HG03460 (cell line): ENCODE data around the gene FBXL2.

Experiments used
- ATAC-seq: cut with Tn5 transposase; IDR thresholded peaks from one replicate; pipeline ENCODE4 v1.9.1; 2021; ENCODE audit not compliant: unreplicated experiment

The FBXL2 gene

GRCh38 chr3:33277193-33277882 is at the start of gene FBXL2:
TSS of gene FBXL2 (plus strand) at chr3:33277442. CDS start at chr3:33277513, 71 bp downstream.
- no peak for ATAC-seq

GRCh38 chr3:33229066-33229465 is 48.2 kb upstream of the FBXL2 start:
- ATAC-seq: no peak

- no peak for ATAC-seq
These were observed 47.3 kb upstream of the FBXL2 start for GRCh38 chr3:33229947-33230346.

GRCh38 chr3:33231756-33232465 is 45.3 kb upstream of the FBXL2 start:
- ATAC-seq: no peak

- ATAC-seq: no peak
These were observed 43.4 kb upstream of the FBXL2 start for GRCh38 chr3:33233884-33234283.

- ATAC-seq: no peak
These were observed 41.2 kb upstream of the FBXL2 start for GRCh38 chr3:33236005-33236404.

GRCh38 chr3:33237439-33237838 is 39.8 kb upstream of the FBXL2 start:
- no peak for ATAC-seq

- no peak for ATAC-seq
These were observed 38.3 kb upstream of the FBXL2 start for GRCh38 chr3:33238923-33239322.

- no peak for ATAC-seq
These were observed 37.0 kb upstream of the FBXL2 start for GRCh38 chr3:33240261-33240660.

- ATAC-seq: no peak
These were observed 30.5 kb upstream of the FBXL2 start for GRCh38 chr3:33246786-33247185.

- no peak for ATAC-seq
These were observed 26.5 kb upstream of the FBXL2 start for GRCh38 chr3:33250712-33251111.

- no peak for ATAC-seq
These were observed 21.0 kb upstream of the FBXL2 start for GRCh38 chr3:33256249-33256648.

- ATAC-seq: no peak
These were observed 17.1 kb upstream of the FBXL2 start for GRCh38 chr3:33260104-33260503.

- ATAC-seq: no peak
These were observed 7.9 kb upstream of the FBXL2 start for GRCh38 chr3:33269385-33269784.

- no peak for ATAC-seq
These were observed 5.9 kb upstream of the FBXL2 start for GRCh38 chr3:33271324-33271723.

- no peak for ATAC-seq
These were observed 3.6 kb upstream of the FBXL2 start for GRCh38 chr3:33273628-33274027.

GRCh38 chr3:33278163-33278562 is 921 bp downstream of the FBXL2 start:
- ATAC-seq: no peak

- no peak for ATAC-seq
These were observed 10.5 kb downstream of the FBXL2 start for GRCh38 chr3:33287672-33288282.

GRCh38 chr3:33299395-33300081 is 22.3 kb downstream of the FBXL2 start:
- ATAC-seq: no peak

GRCh38 chr3:33312361-33312760 is 35.1 kb downstream of the FBXL2 start:
- ATAC-seq: no peak

GRCh38 chr3:33313331-33313730 is 36.1 kb downstream of the FBXL2 start:
- no peak for ATAC-seq

- ATAC-seq: no peak
These were observed 37.8 kb downstream of the FBXL2 start for GRCh38 chr3:33314993-33315392.
